GM21526 (cell line): ENCODE measurements around the gene AARS2.

Source experiments
- ATAC-seq: cut with Tn5 transposase; IDR thresholded peaks from one replicate; pipeline ENCODE4 v1.9.1; 2021; ENCODE audit warnings: moderate library complexity; ENCODE audit not compliant: unreplicated experiment, low FRiP score

AARS2 gene

DNA sequence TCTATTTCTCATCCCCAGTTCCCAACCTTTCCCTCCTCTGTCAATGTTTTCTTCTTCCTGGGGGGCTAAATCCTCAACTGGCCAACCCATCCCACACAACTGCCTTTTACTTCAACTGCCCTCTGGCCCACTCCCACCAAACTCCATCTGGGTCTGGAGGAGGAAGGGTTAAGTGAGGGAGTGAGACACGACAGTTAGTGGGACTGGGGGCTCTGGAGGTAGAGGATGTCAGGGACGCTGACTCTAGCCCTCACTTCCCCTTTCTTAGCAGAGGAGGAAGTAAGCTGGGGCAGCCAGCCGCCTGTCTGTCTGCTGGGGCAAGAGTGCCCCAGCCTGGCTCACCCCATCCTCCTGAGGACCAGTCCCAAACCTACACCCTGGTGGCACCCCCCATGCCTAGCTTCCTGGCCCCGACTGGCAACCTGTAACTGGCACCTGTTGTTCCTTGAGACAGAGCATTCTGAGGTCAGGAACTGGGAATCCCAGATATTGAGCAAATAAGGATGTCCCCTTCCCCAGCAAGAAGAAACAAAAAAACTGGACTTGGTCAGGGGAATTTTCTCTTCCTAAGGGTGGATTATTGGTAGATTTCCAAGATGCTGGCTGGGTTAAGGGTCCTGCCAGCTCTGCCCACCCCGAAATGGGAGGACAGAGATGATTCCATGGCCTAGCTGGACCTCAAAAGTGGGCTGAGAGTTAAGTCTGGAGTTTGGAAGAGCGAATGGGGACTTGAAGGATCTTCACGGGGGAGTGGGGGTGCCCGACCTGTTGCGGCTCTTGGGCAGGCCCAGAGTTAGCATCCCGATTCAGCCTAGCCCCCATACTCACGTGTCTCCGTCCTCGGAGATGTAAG lies 48.8 kb downstream of the AARS2 start:
- ATAC-seq = peak; percentile 28

DNA sequence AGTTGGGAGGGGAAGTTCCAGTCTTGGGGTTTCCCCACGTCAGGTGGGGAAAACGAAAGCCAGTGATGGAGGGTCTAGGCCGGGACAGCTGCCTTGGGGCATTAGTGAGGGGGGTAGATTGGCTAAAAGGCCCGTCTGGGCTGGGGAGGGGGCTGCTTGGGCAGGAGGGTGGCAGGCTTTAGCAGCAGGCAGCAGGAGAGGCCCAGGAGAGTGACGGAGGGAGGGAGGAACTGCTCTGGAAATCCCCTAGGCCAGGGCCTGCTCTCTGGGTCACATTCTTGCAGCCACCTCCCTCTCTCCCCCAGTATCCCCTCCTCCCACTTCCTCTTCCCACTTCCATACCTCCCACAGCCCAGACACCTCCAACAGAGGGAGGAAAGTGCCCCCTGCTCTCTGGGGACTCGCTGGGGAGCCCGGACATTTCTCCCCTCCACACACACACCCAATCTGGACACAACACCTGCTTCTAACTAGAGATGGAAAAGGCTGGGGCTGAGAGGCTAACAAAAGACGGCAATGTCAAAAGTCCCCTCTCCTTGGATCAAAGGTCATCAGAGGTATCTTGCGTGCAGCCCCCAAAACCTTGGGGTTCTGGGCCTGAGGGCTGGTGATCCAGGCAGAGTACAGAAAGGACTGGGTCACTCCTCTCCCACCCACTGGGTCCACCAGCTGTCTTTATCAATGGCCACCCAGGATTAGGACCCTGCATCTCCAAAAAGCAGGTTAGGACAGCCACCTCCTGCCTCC lies 49.6 kb downstream of the AARS2 start:
- no peak for ATAC-seq

DNA sequence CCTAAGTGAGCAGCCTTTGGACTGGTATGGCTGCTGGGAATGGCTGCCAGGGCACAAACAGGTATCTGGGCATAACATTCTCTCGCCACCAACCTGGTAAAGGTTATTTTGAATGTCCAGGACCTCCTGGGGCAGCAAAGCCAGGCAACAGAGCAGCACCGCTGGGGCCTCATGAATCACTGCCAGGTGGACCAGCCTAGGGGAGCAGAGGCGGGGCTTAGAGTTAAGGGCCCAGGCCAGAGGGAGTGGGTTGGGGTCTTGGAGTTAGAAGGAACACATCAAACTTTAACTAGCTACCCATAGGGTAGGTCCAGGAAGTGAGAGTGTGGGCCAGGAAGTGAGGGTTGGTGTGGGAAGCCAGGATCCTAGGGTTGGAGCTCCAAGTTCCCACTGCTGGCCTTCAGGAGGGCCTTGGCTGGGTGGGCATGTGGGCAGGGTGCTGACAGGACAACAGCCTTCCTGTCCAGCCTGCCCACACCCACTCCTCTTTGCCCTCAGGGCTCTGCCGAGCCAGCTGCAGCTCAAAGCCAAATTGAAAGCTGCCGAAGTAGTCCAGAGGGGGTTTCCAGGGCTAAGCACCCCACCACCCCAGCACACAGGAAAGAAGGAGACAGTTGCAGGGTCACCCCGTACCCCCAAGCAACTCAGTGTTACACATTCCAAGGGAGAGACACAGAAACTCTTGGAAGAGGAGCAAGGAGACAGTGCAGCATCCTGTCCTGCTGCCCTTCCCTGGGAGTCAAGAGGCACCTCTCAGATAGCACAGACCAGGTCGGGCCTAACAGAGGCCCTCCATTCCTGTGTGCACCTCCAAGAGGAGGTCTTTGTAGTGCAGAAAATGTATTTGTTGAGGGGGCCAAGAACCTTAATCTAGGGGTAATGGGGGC lies 50.4 kb downstream of the AARS2 start:
- ATAC-seq = no peak

DNA sequence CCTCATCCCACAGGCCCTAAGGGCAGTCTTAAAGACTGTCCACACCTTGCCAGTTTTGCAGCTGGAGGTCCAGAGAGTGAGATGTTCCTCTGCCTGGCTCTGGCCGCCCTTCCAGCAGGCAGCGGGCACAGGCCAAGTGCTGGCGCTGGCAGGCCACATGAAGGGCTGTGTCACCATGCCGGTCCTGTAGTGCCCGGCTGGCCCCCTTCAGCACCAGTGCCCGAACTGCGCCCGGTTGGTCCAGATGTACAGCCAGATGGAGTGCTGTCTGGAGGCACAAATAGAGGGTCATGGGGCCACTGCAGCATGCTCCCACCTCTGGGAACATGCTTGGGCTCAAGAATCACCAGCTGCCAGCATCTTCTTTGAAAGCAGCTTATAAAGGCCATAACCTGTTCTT lies 51.6 kb downstream of the AARS2 start:
- no peak for ATAC-seq

DNA sequence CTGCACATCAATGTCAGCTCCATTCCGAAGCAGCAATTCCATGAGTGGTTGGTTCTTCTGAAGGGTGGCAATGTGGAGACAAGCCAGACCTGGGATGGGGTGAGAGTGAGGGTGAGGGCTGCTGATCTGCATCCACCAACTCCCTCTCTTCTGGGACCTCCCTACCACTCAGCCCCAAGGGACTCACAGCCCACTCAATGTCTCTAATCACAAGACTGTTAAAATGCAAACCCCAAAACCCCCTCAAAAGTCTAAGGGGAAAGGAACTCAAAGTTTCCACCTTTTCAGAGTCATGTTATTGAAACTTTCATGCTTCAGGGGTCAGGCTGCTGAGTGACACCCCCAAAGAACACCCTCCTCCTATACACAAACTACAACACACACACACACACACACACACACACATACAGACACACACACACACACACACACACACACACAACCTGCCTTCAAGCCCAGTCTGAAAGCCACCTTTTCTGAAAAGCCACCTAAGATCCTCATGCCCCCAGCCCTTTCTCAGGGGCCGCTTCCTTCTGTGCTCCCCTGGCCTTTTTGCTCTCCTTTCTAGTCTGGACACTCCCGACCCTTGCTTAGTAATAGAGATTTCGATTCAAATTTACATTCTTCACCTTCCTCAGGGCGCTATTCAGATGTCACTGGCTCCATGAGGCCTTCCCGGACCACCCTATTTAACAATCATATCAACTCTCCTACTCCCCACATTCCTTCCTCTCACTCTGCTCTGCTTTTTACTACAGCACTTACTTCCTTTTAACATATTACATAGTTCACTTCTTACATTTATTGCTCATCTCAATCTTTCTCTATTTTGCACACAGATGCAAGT lies 52.5 kb downstream of the AARS2 start:
- ATAC-seq = no peak

DNA sequence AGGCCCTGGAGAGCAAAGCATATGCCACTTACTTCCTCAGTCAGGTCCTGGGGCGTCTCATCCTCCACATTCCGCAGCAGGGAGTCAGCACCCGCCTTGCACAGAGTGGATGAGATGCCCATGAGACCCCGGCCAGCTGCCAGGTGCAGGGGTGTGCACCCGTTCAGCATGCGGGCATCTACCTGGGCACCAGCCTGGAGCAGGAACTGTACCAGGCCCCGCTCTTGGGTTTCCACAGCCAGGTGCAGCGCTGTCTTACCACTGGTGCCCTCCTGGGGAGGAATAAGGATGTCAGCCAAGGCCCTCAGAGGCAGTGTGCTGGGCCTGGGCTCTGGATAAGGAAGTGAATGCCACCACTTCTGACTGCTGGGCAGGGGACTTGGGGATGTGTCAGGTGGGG lies 53.1 kb downstream of the AARS2 start:
- no peak for ATAC-seq

DNA sequence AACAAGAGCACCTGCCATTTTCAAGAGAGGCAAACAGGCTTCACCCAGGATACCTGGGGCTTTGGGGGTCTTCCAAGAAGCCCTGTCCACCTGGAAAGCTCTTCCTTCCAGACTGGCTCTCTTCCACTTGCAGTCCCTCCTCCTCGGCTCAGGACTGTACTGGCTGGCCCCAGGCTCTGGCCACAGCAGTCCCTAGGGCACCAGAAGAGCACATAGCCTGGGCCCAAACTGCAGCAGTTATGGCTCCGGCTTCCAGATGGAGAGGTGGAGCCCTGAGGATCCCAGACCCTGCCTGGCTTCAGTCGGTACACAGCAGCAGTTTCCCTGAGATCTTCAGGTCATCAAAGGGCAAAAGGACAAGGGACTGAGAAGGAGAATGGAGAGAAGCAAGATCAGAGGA lies 54.2 kb downstream of the AARS2 start:
- no peak for ATAC-seq

DNA sequence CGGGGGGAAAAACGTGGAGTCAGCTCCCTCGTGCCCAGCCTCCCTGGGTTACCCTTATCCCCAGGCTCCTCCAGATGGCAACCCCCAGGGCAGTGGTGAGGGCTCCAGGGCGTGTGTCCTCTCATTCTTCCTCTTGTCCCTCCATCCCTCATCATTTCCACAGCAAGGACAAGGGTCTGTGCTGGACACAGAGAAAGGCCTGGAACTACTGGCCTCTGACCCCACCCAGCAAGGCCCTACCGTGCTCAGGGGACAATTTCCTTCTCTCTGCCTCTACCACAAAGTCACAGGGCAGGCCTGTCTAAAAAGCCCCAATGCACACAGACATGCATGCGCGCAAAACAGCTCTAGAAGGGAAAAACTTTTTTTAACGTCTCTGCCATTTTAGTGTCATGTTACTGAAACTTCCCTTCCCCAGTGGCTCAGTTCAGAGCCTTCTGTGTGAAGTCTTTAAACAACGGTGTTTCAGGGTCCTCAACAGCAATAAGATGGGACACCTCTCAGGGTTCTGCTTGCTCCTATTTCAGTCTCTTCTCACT lies 54.8 kb downstream of the AARS2 start:
- no peak for ATAC-seq

DNA sequence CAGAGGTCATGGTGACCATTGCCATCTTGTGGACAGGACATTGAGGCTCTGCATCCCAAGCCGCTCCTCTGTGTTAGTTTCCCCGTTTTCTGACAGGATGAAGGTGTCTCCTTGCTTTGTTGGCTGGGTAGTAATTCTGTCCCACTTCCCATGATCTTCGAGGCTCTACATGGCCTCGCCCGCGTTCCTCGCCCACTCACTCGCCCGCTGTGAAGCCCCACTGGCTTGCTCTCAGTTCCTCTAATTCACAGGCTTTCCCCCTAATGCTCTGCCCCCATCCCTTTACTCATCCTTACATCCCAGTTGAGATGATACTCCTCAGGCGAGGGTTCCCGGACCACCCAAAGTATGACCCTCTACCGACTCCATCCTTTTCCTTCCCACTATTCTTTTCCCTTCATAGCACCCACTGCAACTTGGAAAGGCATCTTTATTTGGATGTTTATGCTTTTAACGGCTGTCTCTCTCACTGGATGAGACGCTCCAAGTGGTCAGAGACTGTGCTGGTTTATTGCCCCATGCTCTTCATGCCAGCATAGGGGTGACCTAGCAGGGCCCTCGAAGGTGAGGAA lies 55.3 kb downstream of the AARS2 start:
- peak; percentile 10 for ATAC-seq

DNA sequence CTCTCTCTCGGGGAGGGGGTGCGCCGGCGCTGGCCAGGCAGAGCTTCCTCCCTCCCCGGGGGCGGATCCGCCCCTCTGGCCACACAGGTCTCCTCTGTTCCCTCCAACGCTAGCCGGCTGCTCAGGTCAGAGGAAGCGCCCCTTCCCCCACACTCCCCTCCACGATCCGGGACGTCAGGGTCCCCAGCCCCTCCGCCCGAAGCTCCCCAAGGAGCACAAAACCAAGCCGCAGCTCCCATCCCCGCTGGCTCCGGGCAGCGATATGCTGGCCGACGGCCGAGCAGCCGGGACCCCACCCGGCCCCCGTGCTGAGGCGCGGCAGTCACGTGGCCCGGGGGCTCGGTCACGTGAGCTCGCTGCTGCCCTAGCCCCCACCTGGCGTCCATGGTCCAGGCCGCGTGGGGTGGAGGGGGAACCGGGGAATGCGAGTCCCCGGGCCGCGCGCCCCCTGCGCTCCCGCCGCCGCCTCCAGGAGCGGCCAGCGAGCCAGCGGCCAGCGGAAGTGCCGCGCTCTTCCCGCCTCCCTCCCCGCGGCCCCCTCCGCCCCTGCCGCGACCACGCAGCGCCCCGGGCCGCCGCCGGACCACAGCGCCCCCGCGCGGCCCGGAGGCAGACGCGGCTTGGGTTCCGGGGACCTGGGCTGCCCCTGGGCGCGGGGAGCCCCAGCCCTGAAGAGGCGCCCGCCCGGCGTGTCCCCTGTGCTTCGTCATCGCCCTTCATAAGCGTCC lies 56.0 kb downstream of the AARS2 start, which contains the start of gene SLC35B2:
SLC35B2 (minus strand) TSS at position 504 of the 728 bp plus-strand sequence; CDS start at position 386, 118 bp downstream.
- ATAC-seq = peak; percentile 34

DNA sequence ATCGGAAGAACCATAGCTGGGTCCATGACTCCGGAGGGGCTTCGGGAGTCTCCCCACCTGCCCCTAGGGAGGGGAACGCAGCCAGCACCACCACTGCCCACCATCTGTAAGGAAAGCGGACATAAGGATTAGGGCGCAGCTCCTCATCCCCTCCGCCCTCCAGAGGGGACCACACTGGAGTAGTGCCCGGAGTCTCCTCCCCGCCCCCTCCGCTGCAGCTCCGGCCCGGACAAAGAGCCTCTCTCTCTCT lies 56.4 kb downstream of the AARS2 start:
- no peak for ATAC-seq

DNA sequence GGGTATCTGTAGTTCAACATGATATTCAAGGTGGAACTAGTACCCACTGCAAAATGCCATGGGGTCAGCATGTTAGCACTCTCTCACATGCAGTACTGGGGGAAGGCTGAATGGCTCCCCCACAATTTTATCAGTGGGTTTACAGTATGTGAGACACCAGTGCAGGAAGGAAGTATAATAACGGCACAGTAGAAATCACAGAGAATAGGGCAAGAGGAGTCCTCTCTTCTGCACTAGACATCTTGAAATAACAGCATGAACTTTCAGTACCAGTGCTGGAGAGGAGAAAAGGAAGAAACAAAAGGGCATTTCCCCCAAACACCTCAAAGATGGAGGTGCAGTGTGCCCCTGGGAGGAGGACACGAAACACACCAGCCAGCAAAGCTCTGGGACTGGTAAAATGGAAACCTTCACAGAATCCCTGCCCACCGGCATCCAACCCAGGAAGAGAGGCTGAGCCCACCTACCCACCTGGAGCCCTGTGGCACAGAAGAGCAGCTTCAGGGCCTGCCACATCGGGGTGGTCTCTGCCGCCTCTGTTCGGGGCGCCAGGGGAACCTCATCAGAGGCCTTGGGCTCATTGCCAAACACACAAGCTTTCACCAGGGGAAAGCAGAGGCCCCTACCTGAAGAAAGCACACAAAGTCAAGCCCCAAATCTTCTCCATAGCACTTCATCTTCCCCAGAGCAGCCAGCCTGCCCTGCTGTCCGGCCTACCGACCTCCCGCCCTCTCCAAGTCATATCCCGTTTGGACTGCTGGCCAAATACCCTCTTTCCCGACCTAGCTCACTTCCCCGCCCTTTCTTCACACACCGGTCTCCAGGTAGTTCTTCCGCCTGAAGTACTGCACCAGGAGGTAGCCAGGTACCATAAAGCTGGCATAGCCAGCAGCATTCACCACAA lies 57.0 kb downstream of the AARS2 start:
- no peak for ATAC-seq

DNA sequence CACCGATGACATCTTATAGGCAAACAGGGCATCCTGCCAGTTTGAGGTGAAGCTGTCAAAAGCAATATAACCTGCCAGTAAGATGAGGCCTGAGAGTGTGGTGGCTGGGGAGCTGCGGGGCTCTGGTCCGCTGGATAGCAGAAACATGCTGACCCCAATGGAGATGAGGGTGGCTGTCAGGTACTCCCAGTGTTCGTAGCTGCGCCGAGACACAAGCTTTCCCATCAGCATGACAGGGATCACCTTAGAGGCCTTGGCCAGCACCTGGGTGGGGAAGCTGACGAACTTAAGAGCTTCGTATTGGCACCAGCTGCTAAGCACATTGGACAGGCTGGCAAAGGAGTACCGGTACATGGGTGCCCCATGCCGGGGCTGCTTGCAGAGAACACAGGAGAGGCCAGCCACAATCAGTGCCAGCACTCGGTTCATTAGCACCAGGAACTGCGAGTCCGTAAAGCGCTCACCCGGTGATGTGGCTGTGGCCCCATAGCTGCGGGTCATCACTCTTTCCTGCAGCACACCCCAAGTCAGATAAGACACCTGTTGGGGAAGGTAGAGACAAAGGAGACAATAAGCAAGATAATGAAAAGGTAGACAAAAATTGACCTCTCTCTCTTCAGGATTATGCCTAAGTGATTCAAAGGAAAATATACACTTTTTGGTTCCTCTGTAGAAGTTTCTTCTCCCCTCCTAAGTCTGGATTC lies 57.9 kb downstream of the AARS2 start:
- no peak for ATAC-seq

DNA sequence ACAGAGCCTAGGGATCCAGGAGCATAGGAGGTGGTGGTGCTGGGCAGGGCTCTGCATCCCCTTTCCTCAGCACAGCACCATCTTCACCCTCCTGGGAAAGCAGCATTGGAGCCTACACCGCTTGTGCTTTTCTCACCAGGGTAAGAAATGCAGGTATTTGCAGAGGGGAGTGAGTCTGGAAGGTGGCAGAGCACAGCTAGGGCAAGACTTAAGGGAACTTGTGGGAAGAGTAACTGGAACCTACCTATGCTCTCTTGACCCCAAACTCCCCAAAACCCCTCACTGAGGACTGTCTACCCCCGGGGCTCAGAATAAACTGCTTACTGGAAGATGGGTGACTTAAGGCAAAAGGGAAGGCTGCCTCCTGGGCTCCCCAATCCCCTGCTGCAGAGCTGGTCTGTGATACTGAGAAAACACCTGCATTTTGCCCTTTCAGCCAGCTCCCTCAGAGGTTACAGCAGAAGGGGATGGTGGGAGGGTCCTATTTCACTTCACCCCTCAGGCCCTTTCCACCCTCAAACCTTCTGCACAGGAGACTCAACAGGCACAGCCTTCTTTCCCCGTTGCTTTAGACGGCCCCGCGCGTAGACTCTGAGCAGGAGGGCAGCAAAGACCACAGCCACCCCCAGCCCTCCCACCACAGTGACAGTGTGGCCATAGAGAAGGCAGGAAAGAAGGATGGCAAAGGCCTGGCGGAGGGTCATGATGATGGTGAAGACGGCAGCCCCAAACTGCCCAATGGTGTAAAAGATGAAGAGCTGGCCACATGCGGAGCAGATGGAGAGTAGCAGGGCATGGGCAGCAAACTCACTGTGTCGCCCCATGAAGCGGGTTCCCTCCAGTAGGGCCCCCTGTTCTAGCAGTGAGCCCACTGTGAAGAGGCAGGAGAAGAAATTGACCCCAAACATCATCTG lies 58.7 kb downstream of the AARS2 start:
- no peak for ATAC-seq

DNA sequence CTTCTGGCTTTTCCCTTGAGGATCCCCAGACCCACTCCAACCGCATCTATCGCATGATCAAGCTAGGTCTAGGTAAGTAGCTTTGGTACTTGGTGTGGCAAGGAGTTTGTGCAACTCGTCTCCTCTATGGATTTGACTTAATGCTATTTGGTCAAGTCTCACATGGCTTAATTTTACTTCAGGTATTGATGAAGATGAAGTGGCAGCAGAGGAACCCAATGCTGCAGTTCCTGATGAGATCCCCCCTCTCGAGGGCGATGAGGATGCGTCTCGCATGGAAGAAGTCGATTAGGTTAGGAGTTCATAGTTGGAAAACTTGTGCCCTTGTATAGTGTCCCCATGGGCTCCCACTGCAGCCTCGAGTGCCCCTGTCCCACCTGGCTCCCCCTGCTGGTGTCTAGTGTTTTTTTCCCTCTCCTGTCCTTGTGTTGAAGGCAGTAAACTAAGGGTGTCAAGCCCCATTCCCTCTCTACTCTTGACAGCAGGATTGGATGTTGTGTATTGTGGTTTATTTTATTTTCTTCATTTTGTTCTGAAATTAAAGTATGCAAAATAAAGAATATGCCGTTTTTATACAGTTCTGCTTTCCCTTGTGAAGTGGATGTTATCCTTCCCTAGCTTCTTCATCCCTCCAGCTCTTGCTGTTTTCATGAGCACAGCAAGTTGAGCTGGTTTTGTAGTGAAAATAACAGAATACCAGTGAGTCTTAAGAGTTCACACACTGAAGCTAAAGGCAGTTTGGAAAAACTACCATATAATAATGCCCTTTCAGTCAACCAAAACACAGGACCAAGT lies 59.6 kb downstream of the AARS2 start:
- no peak for ATAC-seq
